Smooth muscle cell (in vitro differentiated cells): ENCODE data around the gene TP53BP2. TPM values are rescaled to one million over a fixed set of nuclear protein-coding genes. Genes with fewer than 3 reads are reported as not detected.

ENCODE experiments used
- DNase-seq: peaks from one replicate; lab custom pipeline; 2025; ENCODE audit not compliant: unreplicated experiment; lab: John Stamatoyannopoulos, UW
- H2AFZ ChIP-seq: fragments of 200-600 bp; sonication (generic); 2 replicates; pipeline ENCODE4 v1.6.0; 2016; ENCODE audit warnings: antibody characterized with exemption, low read depth, mild to moderate bottlenecking
- H3F3A ChIP-seq: fragments of 200-600 bp; sonication (generic); 2 replicates; pipeline ENCODE4 v1.6.0; 2017; ENCODE audit warnings: antibody characterized with exemption, low read depth
- H3K27ac ChIP-seq: fragments of 200-600 bp; sonication (generic); 2 replicates; pipeline ENCODE4 v1.5.1; 2016; ENCODE audit warnings: low read depth, mild to moderate bottlenecking
- H3K27me3 ChIP-seq: fragments of 200-600 bp; sonication (generic); 2 replicates; pipeline ENCODE4 v1.6.1; 2016; ENCODE audit warnings: low read depth, mild to moderate bottlenecking
- H3K36me3 ChIP-seq: fragments of 200-600 bp; sonication (generic); 2 replicates; pipeline ENCODE4 v1.5.1; 2016; ENCODE audit warnings: low read depth
- H3K4me1 ChIP-seq: fragments of 200-600 bp; sonication (generic); 2 replicates; pipeline ENCODE4 v1.5.1; 2016; ENCODE audit warnings: low read depth
- H3K4me2 ChIP-seq: fragments of 200-600 bp; sonication (generic); 2 replicates; pipeline ENCODE4 v1.6.0; 2016; ENCODE audit warnings: mild to moderate bottlenecking
- H3K4me3 ChIP-seq: fragments of 200-600 bp; sonication (generic); 2 replicates; pipeline ENCODE4 v1.5.1; 2016; ENCODE audit warnings: mild to moderate bottlenecking
- H3K79me2 ChIP-seq: fragments of 200-600 bp; sonication (generic); 2 replicates; pipeline ENCODE4 v1.6.0; 2016; ENCODE audit warnings: low read depth, mild to moderate bottlenecking
- H3K9ac ChIP-seq: fragments of 200-600 bp; sonication (generic); 2 replicates; pipeline ENCODE4 v1.6.0; 2016; ENCODE audit warnings: low read depth
- H3K9me3 ChIP-seq: fragments of 200-600 bp; sonication (generic); replicated peaks from 2 replicates; pipeline ENCODE4 v1.5.1; 2016; ENCODE audit warnings: low read depth
- H4K20me1 ChIP-seq: fragments of 200-600 bp; sonication (generic); 2 replicates; pipeline ENCODE4 v1.6.0; 2016; ENCODE audit warnings: low read depth
- WGBS: methylation state at CpG from one replicate; pipeline ENCODE4 v1.1.7; 2016; ENCODE audit warnings: low lambda C conversion rate; 5-methylcytosine and 5-hydroxymethylcytosine counted together
- polyA plus RNA-seq: library from polyadenylated mRNA; unstranded; fragments of >200 nt; fragmentation: Nextera tagmentation; extraction: Ambion mirVana; gene quantifications from 2 replicates; pipeline ENCODE4 v1.2.1, GENCODE V29; 2016
- total RNA-seq: library from RNA; depleted of rRNA; stranded (reverse); fragments of >200 nt; gene quantifications from 2 replicates; pipeline ENCODE4 v1.2.3, GENCODE V29; 2014
- TF ChIP-seq, protein P1 (sequence below): fragments of 200-600 bp; sonication (generic); IDR thresholded peaks from 2 replicates; pipeline ENCODE4 v1.5.1; 2017; ENCODE audit warnings: borderline replicate concordance, mild to moderate bottlenecking, antibody characterized with exemption; ENCODE audit not compliant: insufficient read depth, poor library complexity, severe bottlenecking

The TP53BP2 gene
- total and polyA plus RNA-seq, 2 experiments from 2014 or later = 11.8 to 30.8 TPM

DNA sequence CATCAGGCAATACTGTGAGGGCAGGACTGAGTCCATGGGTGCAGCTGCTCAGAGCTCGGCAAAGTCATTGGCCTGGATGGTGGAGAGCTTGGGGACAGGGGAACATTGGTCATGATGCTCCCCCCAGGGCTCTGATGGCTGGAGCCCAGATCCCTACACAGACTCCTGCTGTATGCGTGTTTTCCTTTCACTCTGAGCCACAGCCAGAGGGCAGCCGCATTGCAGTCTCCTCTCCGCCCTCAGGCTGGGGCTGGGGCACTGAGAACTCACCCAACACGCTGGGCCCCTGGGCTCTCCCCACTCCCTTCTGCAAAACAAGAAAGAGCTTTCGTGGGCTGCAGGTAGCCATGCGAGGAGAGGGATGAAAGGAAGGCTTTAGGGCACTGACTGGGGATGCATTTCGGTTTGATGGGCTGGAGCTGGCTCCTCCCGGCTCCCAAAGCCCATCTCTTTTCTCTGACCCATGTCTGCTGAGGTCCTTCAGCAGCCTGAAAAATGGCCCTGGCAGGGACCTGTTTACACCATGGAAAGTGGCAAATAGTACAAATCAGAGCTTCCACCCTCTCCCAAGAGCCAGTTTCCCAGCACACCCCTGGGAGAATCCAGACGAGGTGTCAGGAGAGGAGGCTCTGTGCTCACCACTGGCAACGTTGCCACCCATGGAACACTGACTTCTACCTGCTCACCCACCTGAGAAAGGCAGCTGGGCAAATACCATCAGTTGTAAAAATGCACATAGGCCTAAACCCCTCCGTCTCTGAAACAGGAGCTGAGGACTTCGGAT is 89.6 kb downstream of the TP53BP2 start:
- no peaks in the 10 kb centered on the region for H3K79me2 ChIP-seq
- H3K4me2 ChIP-seq = no peak overlapping the region
- peaks cover 15% of the 10 kb centered on the region for H3K36me3 ChIP-seq
- no peak overlapping the region for H3K27ac ChIP-seq
- H3K4me3 ChIP-seq = no peak overlapping the region
- WGBS = 87% methylated on average over 13 of the region's 13 CpGs
- TF ChIP-seq, protein P1, sequence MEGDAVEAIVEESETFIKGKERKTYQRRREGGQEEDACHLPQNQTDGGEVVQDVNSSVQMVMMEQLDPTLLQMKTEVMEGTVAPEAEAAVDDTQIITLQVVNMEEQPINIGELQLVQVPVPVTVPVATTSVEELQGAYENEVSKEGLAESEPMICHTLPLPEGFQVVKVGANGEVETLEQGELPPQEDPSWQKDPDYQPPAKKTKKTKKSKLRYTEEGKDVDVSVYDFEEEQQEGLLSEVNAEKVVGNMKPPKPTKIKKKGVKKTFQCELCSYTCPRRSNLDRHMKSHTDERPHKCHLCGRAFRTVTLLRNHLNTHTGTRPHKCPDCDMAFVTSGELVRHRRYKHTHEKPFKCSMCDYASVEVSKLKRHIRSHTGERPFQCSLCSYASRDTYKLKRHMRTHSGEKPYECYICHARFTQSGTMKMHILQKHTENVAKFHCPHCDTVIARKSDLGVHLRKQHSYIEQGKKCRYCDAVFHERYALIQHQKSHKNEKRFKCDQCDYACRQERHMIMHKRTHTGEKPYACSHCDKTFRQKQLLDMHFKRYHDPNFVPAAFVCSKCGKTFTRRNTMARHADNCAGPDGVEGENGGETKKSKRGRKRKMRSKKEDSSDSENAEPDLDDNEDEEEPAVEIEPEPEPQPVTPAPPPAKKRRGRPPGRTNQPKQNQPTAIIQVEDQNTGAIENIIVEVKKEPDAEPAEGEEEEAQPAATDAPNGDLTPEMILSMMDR = no peak
- H3K9ac ChIP-seq = no peak overlapping the region
- no peaks in the 10 kb centered on the region for H3F3A ChIP-seq
- no peaks in the 10 kb centered on the region for H3K27me3 ChIP-seq
- no peaks in the 10 kb centered on the region for H3K9me3 ChIP-seq
- no peaks in the 10 kb centered on the region for H3K4me1 ChIP-seq
- no peak for DNase-seq
- no peak overlapping the region for H2AFZ ChIP-seq
- H4K20me1 ChIP-seq = no peaks in the 10 kb centered on the region

DNA sequence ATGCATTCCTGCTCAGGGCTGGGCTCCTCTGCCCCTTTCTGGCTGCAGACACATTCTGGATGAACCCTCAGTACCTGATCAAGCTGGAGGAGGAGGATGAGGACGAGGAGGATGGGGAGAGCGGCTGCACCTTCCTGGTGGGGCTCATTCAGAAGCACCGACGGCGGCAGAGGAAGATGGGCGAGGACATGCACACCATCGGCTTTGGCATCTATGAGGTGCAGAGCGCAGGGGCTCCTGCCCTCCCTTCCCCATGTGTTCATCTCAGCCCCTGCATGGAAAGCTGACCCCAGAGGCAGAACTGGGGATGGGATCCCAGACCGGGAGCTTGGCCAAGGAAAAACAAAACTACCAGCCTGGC is 90.3 kb downstream of the TP53BP2 start:
- H3K4me2 ChIP-seq = no peak overlapping the region
- H3K9me3 ChIP-seq = no peaks in the 10 kb centered on the region
- no peak for DNase-seq
- H4K20me1 ChIP-seq = no peaks in the 10 kb centered on the region
- H3K27me3 ChIP-seq = no peaks in the 10 kb centered on the region
- H3F3A ChIP-seq = no peaks in the 10 kb centered on the region
- WGBS = 96% methylated on average over 9 of the region's 9 CpGs
- no peaks in the 10 kb centered on the region for H3K79me2 ChIP-seq
- no peak overlapping the region for H3K4me3 ChIP-seq
- TF ChIP-seq, protein P1 = no peak
- no peak overlapping the region for H2AFZ ChIP-seq
- no peaks in the 10 kb centered on the region for H3K4me1 ChIP-seq
- no peak overlapping the region for H3K9ac ChIP-seq
- H3K36me3 ChIP-seq = peaks cover 16% of the 10 kb centered on the region
- no peak overlapping the region for H3K27ac ChIP-seq

DNA sequence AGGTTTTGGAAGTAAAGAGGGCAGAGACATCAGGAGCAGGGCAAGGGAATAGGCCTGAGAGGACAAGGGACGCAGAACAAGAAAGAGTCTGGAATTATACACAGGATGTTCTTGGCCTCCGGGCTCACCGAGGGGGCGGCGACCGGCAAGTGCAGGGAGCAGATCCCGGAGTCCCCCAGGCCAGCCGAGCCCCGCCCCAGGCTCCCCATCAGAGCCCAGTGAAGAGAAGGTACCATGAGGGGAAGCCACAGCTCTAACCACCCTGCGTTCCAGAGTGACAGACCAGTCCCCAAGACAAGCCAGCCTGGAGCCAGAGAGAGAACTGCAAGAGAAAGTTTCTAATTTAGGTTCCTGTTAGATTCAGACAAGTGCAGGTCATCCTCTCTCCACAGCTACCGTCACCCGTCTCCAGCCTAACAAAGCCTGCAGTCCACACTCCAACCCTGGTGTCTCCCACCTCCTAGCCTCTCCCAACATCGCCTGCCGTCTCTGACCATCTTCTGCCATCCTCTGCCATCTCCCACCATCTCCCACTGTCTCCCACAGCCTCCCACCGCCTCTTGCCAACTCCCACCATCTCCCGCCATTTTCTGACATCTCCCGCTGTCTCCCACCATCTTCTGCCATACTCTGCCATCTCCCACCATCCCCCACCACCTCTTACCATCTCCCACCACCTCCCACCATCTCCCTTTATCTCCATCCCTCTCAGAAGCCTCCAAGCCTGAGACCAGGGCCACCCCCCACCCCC is 90.9 kb downstream of the TP53BP2 start:
- peaks cover 4% of the 10 kb centered on the region for H4K20me1 ChIP-seq
- peaks cover 22% of the 10 kb centered on the region for H3K36me3 ChIP-seq
- H2AFZ ChIP-seq = no peak overlapping the region
- DNase-seq = no peak
- H3F3A ChIP-seq = no peaks in the 10 kb centered on the region
- H3K79me2 ChIP-seq = no peaks in the 10 kb centered on the region
- H3K4me2 ChIP-seq = no peak overlapping the region
- no peaks in the 10 kb centered on the region for H3K9me3 ChIP-seq
- H3K4me3 ChIP-seq = no peak overlapping the region
- no peaks in the 10 kb centered on the region for H3K27me3 ChIP-seq
- no peak overlapping the region for H3K9ac ChIP-seq
- H3K27ac ChIP-seq = no peak overlapping the region
- TF ChIP-seq, protein P1 = no peak
- 97% methylated on average over 15 of the region's 17 CpGs for WGBS
- H3K4me1 ChIP-seq = no peaks in the 10 kb centered on the region
